Activated effector memory CD4-positive, alpha-beta T cell treated with Interleukin-2 at 50 U/mL for 16 hours (primary cell): ENCODE data around the gene LSM12.
"Not testable (repeated sequence)": the region's sequence is repeated elsewhere in the genome, so short reads cannot be mapped to it uniquely, and the experiment has no call there.

Source experiments
- DNase-seq: peaks from one replicate; pipeline ENCODE4 v3.0.0-alpha.2; 2020

The LSM12 gene

DNA sequence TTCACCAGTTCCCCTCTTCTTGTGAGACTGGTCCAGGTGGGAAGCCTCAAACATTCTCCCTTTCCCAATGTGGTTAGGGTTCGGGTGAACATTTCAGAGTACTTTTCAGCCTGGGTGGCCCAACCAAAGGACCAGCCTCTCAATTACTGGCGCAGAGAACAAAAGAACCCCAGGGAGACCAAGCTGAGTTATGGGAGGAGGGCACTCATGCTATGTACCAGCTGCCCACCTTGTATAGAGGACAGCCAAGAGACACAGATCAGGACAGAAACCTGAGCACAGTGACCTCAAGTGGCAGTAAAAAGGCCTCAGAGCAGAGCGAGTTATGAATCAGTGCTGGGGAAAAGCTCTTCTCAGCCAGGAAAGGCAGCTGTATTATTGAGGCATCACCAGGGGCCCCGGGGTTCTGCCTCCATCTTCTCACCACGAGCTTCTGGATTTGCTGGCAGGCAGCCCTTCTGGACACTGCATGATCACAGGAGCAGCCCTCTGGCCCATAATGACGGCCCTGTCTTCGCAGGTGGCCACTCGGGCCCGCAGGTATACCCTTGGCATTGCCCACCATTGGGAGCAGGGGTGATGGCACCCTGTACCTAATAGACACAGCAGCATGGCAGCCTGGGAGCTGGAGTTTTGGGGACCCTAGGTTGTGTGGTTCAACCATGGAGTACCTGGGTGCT is 7.9 kb upstream of the LSM12 start:
- DNase-seq: no peak

DNA sequence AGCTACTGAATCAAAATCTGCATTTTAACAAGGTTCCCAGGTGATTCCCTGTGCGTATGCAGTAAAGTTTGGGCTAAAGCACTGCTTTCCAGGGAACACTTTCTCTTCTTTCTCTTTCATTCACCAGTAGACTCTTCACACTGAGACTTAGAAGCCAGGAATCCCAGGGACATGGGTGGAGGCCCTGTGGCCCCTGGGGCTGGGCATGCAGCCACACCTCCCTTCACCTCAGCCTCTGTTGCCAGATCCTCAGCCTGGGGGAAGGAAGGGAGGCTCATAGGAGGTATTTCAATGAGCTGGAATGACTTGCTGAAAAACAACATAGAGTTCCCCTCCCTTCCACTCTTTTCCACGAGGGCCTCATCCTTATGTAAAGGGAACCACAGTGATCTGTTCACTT is 5.3 kb upstream of the LSM12 start:
- DNase-seq: no peak

DNA sequence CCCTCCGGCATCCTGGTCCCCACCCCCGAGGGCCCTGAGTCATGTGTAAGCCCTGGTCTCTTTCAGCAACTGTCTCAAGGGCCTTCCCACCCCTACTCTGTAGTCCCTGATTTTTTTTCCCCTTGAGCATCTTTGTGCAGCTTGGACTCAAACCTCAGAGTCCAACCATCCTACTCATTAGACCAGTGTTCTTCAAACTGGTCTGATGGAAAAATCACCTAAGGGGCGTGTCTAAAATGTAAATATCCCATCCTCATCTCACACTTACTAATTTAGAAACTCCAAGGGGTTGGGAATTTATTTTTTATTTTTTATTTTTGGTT is 4.7 kb upstream of the LSM12 start:
- no peak for DNase-seq

DNA sequence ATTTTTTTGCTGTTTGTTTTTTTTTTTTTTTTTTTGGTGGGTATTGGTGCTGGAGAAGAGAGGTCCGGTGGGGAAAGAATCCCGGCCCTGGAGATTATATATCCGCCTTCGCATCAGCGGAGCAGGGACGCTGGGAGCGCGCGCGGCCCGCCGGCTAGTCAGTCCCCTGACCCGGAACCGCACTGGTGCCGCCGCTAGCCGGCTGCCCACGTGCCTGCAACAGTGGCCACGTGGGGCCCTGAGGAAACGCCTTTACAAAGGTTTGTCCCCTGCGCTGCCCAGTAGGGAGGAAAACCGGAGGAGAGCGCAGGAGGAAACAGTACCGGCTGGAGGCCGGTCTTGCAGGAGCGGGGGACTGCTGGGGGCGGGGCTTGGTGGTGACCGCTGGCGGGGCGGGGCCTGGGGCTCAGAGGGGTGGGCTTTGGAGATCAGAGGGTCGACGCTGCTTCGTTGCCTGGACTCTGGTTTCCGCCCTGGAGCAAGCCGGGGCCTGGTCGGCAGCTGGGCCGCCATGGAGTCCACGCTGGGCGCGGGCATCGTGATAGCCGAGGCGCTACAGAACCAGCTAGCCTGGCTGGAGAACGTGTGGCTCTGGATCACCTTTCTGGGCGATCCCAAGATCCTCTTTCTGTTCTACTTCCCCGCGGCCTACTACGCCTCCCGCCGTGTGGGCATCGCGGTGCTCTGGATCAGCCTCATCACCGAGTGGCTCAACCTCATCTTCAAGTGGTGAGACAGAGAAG is 4.2 kb upstream of the LSM12 start, which contains the start of gene G6PC3:
G6PC3 (plus strand) TSS at position 281 of the 743 bp plus-strand sequence; CDS start at position 512, 231 bp downstream.
- DNase-seq: peak; percentile 63

DNA sequence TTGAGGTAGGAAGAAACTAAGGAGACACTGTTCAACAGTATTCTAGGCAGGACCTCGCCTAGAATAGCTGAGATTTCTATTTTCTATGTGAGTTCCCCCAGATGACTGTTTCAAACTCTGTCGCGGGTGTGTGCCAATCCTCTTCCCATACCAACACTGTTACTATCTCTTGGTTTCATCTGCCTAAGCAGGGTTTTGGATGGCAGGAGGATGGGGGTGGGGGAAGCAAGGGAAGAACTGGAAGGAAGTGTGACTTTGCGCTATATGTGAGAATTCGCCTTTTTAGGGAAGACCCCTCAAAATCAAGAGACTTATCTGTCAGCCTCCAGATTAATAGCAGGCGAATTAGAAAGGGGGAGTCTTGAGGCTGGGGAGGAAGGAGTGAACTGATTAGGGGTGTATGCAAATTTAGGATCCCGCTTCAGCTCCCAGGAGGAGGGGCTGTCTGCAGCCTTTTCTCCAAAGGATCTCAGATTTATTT is 3.5 kb upstream of the LSM12 start:
- DNase-seq: no peak

DNA sequence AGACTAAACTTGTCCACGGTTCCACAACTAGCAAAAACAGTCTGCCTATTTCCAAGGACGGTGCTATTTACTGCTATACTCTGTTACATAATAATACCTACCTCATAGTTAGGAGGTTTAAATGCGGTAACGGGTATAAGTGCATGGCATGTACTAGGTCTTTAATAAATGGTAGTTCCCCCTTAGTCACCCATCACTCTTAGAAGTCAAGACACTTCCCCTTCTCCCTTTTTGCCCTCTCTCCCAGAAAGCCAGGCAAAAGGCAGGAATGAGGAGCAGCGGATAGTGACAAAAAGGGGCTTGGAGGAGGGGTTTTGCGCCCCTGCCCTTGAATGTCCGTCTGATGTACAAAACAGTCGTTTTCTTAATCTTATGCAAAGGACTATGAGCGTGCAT is 1.1 kb upstream of the LSM12 start:
- DNase-seq: no peak

DNA sequence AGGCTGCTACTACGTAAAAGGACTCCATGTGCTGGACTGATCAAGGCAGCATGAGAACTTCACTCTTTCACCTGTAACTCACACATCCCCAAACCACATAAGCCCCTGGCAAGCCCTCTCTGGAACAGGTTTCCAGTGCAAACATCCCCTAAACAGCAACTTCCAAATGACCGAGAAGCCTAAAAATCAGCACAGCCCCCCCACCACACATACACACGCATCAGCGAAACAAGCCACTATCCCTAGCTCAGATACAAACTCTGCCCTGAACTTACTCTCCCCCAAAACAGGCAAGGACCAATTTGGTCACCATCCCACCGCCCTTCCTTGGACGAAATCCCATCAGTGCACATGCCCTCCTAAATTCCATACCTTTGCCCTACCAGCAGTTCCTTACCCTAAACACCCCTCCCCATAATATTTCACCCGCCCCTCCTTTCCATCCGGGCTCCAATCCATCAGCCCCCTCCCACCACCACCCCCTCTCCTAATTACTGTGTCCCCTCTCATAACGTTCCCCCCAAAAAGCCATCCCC is 735 bp downstream of the LSM12 start:
- peak; percentile 3 for DNase-seq

DNA sequence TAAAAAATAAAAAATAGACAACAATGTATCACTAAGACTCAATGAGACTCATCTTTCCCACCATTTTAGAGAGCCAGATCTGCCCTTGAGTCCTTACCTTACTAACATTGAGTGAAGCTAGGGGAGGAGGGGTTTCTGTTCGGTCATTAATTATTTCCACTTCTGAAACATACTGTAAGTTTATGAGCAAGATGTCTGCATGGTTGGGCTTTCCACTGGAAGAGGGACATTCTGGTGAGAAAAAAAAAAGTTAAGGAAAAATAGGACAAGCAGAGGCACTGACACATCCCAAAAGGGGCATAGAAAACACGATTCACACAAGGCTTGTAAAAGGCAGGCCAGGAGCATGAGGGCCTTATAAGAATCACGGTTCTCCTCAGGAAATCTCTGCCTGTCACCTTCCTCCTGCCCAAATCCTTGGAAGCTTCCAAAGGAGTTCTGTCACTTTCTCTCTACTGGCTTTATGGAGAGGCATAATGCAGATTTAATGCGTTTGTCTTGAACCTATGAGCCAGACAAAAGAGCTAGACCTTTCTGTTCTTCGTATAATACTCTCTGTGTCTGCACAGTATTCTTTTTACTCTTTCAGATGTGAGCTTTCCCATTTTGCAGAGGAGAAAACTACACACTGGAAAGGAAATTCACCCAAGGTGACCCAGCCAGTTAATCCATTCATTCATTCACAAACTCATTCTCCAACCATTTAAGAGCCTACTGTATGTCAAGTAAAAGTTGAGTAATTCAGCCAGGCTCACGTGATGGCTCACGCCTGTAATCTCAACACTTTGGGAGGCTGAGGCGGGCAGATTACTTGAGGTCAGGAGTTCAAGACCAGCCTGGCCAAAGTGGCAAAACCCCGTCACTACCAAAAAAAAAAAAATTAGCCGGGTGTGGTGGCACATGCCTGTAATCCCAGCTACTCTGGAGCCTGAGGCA is 2.5 kb downstream of the LSM12 start:
- no peak for DNase-seq

DNA sequence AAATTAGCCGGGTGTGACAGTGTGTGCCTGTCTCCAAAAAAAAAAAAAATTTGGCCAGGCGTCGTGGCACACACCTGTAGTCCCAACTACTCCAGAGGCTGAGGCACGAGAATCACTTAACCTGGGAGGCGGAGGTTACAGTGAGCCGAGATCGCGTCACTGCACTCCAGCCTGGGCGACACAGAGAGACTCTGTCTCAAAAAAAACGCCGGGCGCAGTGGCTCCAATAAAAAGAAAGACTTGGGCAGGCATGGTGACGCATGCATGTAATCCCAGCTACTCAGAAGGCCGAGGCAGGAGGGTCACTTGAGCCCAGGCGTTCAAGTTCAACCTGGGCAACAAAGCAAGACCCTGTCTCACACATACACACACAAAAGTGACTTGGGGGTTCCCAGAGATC is 3.6 kb downstream of the LSM12 start:
- no peak for DNase-seq

DNA sequence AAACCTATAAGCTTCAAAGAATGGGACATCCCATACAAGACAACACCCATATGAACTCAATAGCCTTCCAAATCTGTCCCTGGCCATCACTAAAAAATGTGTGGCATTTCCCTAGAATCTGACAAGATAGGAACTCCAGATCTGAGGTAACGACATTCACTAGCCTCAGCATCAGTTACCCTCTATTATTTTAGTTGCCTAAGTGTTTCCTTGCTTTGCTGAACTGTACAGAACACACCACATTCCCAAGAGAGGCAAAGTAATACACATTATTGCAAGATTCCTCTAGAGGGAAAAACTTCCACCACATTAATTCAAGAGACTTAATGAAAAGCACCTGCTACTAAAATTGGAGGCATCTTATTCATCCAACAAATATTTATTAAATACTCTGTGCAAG is 5.0 kb downstream of the LSM12 start:
- DNase-seq: no peak

DNA sequence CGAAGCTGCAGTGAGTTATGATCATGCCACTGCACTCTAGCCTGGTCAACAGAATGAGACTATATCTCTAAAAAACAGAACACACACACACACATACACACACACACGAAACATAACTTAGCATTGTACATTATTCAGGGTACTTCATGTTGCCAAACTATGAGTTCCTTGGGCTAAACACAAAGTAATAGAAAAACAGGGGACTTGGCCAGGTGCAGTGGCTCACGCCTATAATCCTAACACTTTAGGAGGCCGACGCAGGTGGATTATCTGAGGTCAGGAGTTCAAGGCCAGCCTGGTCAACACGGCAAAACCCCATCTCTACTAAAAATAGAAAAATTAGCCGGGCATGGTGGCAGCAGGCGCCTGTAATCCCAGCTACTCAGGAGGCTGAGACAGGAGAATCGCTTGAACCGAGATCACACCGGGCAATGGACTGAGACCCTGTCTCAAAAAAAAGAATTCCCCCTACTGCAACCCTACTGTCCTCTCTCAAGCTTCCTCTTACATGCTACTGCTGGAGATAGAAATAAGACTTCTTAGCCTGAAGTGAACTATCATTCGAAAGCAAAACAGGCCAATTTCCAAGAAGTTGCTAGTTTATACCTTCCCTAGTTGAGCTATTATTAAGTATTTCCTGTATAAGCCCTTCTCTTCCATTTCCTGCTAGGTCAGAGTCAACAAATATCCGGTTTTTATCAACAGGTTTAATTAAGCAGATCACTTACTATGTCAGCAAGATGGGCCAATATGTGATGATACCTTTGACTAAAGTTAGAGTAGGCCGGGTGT is 7.2 kb downstream of the LSM12 start:
- no peak for DNase-seq

DNA sequence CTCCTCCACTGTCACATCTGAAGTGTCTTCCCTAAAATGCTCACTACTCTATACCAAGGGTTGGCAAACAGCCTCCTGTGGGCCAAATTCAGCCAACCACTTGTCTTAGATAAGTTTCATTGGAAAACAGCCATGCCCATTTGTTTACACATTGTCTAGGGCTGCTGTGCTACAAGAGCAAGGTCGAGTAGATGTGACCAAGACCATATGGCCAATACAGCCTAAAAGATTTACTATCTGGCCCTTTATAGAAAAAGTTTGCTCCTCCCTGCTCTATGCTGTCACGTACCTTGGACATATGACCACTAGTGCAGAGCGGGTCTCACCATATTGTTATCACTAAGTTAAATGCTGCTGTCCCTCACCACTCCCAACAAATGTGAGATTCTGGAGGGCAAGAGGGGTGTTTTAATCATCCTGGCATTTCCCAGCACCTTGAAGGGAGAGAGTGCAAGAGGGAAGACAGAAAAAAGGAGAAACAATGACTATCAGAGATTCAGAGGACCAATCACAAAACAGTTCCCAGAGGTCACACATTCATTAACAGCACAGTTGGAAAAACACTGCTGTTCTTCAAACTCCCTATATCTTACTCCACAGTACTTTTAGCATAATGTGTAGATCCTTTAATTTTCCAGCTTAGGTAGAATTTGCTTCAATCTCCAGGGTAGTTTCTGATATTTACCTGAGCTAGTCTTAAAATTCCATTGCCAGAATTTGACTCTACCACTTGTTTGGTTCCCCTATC is 13.2 kb downstream of the LSM12 start:
- no peak for DNase-seq

DNA sequence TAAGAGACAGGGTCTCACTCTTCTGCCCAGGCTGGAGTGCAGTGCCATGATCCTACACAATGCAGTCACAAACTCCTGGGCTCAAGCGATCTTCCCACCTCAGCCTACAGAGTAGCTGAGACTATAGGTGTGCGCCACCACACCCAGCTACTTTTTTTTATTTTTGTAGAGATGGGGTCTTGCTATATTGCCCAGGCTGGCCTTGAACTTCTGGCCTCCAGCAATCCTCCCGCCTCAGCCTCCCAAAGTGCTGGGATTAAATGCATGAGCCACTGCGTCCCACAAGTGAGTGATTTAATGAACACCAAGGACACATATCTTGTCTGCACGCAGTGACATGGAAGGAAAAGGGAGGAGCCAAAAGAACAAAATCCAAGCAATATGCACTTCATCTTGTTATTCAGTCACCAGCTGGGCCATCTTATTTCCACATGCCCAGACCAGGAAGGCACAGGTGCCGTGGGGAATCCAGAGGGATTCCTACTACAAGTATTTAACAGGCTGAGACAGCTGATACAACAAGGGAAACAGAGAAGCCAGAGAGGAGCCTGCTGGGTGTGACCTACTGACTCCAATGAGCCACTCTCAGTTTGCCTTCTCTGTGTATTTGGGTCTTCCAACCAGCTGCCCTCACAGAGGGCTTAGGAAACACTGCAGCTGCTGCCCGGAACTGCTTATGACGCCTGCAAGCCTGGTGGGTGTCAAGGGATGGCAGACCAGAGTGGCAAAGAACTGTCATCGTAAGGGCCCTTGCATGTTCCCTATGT is 17.0 kb downstream of the LSM12 start:
- no peak for DNase-seq

DNA sequence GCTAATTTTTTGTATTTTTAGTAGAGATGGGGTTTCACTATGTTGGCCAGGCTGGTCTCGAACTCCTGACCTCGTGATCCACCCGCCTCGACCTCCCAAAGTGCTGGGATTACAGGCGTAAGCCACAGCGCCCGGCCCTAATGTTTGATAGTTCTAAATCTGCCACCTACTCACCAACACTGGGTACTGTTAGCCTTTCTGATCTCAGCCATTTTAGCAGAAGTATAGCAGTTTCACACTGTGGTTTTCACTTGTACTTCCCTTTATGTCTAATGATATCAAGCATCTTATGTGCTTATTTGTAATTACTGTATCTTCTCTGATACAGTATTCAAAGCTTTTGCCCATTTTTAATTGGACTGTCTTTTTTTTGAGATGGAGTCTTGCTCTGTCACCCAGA is 19.6 kb downstream of the LSM12 start:
- not testable (repeated sequence) for DNase-seq

DNA sequence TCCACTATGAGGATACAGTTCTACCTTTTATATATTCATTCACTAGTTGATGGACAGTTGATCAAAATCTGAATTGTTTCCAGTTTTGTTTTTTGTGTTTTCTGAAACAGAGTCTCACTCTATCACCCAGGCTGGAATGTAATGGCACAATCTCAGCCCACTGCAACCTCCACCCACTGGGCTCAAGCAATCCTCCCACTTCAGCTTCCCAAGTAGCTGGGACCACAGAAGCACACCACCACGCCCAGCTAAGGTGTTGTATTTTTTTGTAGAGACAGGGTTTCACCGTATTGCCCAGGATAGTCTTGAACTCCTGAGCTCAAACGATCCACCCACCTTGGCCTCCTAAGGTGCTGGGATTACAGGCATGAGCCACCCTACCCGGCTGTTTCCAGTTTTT is 21.0 kb downstream of the LSM12 start:
- DNase-seq: no peak

DNA sequence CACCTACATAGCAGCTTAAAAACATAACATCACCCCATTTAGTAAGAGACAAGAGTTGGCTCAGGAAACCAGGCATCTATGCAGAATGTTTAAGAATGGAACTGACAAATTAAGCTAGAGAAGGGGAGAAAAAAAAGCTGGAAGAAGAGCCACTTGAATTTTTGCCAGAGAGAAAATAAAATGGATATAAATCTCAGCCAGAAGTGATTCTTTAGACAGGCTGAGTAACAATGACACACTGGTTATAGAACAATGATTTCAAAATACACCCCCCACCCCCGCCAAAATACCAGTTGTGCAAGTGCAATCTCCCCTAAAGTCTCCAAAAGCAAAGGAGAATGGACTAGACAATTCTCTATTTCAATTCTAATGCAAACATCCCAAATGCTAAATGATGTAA is 22.4 kb downstream of the LSM12 start:
- no peak for DNase-seq

DNA sequence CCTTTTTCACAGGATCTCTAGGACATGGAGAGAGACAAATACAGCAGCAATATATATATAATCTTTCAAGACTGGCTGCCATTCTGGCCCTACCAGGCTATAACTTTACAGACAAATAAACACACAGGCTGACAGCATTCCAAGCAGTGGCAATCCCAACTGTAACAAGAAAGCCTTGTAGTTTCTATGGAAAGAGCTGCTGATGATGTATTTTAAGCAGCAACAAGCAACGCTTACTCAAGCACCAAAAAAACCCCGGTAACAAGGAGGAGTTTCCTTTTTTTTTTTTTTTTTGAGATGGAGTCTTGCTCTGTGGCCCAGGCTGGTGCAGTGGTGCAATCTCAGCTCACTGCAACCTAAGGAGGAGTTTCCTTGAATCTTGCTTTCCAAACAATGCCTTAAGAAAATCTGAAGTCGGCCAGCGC is 23.2 kb downstream of the LSM12 start:
- no peak for DNase-seq

DNA sequence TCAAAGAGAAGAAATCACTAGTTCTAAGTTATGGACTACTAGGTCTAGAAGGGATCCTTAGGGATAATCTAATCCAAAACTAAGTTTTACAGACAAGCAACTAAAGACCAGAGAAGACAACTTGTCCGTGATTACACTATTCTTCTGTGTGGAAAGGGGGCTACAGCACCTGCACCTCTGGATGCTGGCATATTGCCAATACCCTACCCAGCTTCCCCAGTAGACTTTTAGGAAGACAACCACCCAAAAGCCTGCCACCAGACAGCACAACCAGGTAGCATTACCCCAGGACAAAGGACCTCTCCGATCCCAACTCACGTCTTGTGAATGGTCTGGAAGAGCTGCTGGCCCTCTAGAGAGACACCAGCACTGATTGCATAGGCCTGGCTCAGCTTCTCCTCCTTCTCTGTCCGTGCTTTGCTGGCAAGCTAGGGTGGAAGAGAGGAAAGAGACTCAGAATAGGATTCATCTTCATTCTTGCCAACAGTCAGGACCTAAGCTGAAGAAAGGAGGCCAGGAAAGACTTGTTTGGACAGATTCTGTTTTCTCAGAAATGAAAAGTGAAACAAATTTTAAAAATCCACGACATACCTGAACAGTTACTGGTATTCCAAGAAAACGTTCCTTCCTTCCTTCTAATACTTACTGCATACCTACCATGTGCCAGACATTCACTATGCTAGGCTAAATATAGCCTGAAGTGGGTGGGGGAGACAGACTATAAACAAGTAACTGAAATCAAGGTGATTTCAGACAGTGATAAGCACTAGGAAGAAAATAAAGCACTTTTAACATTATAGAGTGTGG is 26.4 kb downstream of the LSM12 start:
- no peak for DNase-seq

DNA sequence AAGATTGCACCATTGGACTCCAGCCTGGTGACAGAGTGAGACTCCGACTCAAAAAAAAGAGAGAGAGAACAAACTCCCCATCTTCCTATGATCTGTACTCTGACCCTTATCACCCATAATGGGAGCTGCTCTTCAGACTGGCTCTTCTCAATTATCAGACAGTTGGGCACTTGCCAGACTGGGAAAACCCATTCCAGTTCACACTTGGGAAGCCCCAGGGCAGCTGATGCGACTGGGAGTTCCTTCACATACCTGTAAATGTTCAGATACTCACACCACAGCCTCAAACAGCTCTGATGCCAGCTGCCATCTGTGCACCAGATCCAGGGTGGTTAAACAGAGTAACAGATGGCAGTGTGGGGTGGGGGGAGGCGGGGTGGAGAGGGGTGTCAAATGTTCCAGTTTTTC is 27.9 kb downstream of the LSM12 start:
- DNase-seq: no peak

DNA sequence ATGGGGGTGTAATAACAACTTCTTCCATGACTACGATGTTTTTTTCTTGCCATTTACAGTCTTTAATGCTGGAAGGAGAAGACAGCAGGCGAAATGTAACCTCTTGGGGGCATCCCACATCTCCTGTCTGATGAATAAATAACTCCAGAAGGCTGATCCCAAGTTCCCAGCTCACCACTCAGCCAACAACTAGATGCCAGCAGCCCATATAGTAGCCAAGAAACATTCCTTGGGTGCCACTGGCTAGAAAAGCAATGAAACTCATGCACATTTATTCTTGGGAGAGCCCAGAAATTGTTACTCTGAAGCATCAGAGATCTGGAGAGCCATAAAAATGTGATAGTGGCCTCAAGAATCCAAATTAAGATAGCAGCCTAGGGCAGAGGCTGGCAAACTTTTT is 29.0 kb downstream of the LSM12 start:
- no peak for DNase-seq
